ENCODE measurements around the gene PSG1. TPM values are rescaled to one million over a fixed set of nuclear protein-coding genes. Genes with fewer than 3 reads are reported as not detected.
"Not testable (repeated sequence)": the region's sequence is repeated elsewhere in the genome, so short reads cannot be mapped to it uniquely, and the experiment has no call there.

The PSG1 gene
- total and polyA plus RNA-seq, 4 donors: 0.33 to 0.61 TPM; not detected in 2

DNA sequence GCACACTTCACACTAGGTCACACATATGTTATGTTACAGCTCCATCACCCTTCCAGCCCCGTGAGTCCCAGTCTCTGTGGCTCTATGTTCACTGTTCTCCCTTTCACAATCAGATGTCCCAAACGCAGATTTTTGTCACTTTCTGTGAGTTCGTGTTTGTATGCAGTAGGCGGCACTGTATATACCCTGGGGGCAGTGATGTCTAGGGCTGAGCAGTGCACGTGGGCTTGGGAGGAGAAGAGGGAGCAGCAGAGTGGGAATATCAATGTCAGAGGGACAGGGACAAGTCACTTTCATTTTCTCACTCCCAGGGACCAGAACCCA, 22.0 kb downstream of the PSG1 start:
- no peak overlapping the region for H3K4me3 ChIP-seq (ENCODE audit: low read depth, low read length)
- H3K27ac ChIP-seq (ENCODE audit: low read depth, low read length): no peak overlapping the region
- no peak for DNase-seq (ENCODE audit: low read depth in 4 of 6, low spot score in 6 of 6)
- H3K4me1 ChIP-seq (ENCODE audit: control insufficient read depth, insufficient read depth, low read length): no peaks in the 10 kb centered on the region
- no peaks in the 10 kb centered on the region for H3K36me3 ChIP-seq (ENCODE audit: control insufficient read depth, insufficient read depth, low read length)
- 82% methylated on average over 5 of the region's 5 CpGs for WGBS (ENCODE audit: insufficient coverage)
- H3K27me3 ChIP-seq (ENCODE audit: control insufficient read depth, insufficient read depth, low read length): no peaks in the 10 kb centered on the region
- H3K9me3 ChIP-seq (ENCODE audit: control insufficient read depth, insufficient read depth, low read length): no peaks in the 10 kb centered on the region

DNA sequence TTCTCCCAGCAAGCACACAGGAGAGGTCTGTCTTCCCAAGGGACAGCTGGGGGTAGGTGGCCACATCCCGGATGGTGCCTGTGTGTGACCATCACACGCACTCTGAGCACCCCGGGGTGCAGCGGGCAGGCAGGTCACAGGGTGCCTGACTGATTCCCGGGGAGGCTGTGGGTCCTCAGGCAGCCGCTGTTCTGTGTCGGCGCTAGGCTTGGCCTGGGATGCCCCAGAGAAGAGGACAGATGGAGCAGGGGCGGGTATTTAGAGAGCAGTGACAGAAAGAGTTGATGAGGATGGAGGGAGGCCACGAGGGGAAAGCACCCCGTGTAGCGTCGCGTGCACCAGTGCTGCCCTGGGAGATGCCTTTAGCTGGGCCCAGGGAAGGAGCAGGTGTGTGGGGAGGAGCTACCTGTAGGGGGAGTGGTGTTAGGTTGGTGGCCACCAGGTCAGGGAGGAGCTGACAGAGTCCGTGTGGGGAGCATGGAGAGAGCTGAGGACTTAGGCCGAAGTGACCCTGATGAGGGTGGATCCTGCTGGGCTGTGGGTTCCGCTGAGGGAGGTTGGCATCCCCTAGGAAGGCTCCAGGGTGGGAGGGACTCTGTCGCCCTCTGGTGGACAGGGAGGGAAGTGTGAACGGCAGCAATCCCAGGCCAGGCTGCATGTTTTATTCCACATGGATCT, 22.5 kb downstream of the PSG1 start:
- H3K9me3 ChIP-seq (ENCODE audit: control insufficient read depth, insufficient read depth, low read length); H3K4me1 ChIP-seq (ENCODE audit: control insufficient read depth, insufficient read depth, low read length); H3K27ac ChIP-seq (ENCODE audit: low read depth, low read length); H3K36me3 ChIP-seq (ENCODE audit: control insufficient read depth, insufficient read depth, low read length); DNase-seq (ENCODE audit: low read depth in 4 of 6, low spot score in 6 of 6); H3K4me3 ChIP-seq (ENCODE audit: low read depth, low read length); H3K27me3 ChIP-seq (ENCODE audit: control insufficient read depth, insufficient read depth, low read length): not testable (repeated sequence)
- WGBS (ENCODE audit: insufficient coverage): 89% methylated on average over 12 of the region's 19 CpGs

DNA sequence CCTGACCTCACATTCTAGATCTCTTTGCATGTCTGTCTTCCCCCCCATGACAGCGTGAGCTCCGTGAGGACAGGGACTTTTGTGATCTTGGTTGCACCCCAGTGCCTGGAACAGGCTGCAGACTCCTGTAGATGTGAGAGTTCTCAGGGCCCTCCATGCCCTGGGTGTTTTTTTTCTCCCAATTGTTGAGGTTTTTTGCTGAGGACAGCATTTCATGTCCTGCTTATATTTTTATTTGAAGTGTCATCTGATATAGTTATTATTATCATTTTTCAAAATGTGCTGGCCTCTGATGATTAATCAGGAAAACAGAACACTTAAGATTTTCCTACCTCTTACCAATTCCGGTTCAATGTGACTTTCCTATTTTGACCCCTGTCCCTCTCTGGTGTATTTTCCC, 24.8 kb downstream of the PSG1 start:
- H3K36me3 ChIP-seq (ENCODE audit: control insufficient read depth, insufficient read depth, low read length); H3K4me3 ChIP-seq (ENCODE audit: low read depth, low read length); DNase-seq (ENCODE audit: low read depth in 4 of 6, low spot score in 6 of 6); H3K27me3 ChIP-seq (ENCODE audit: control insufficient read depth, insufficient read depth, low read length); H3K4me1 ChIP-seq (ENCODE audit: control insufficient read depth, insufficient read depth, low read length); H3K27ac ChIP-seq (ENCODE audit: low read depth, low read length); H3K9me3 ChIP-seq (ENCODE audit: control insufficient read depth, insufficient read depth, low read length): not testable (repeated sequence)
- WGBS (ENCODE audit: insufficient coverage): 100% methylated on average over 1 of the region's 3 CpGs

DNA sequence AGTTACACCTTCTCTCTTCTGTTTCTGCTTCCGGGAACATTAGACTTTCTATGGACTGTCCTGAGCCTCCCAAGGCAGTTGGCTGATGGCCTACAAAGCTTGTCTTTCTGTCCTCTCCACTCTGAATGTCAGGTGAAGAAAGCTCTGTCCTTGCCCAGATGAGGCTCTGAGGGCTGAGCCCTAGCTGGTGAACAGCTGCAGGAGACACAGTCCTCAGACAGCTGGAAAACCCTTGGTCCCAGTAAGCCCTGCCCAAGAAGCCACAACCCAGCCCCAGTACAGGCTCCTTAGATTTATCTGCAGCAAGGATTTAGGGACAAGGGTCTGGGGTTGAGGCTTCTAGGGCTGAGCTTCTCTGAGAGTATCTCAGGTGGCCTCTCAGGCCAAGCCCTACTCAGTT, 26.3 kb downstream of the PSG1 start:
- not testable (repeated sequence) for H3K36me3 ChIP-seq (ENCODE audit: control insufficient read depth, insufficient read depth, low read length); H3K4me1 ChIP-seq (ENCODE audit: control insufficient read depth, insufficient read depth, low read length); H3K27me3 ChIP-seq (ENCODE audit: control insufficient read depth, insufficient read depth, low read length); H3K27ac ChIP-seq (ENCODE audit: low read depth, low read length); H3K9me3 ChIP-seq (ENCODE audit: control insufficient read depth, insufficient read depth, low read length); DNase-seq (ENCODE audit: low read depth in 4 of 6, low spot score in 6 of 6); H3K4me3 ChIP-seq (ENCODE audit: low read depth, low read length)
- WGBS (ENCODE audit: insufficient coverage): 60% methylated on average over 1 of the region's 1 CpG

DNA sequence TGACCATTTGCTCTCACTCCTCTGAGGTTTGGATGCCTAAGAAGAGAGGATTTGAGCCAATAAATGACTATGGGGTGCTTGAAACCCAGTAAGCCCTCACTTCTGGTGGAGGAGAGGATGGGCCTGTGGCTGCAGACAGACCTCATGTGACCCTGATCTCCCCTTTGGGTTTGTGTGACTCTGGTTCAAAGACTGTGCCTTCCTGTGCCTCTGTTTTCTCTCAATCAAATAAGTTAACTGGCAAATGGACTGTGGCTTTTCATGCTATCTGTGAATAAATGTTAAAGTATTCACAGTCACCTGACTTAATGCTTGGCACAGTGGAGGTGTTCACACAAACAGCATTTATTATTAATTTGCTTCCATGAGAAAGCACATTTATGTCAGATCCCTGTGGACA, 26.7 kb downstream of the PSG1 start:
- not testable (repeated sequence) for H3K27me3 ChIP-seq (ENCODE audit: control insufficient read depth, insufficient read depth, low read length); H3K27ac ChIP-seq (ENCODE audit: low read depth, low read length); H3K36me3 ChIP-seq (ENCODE audit: control insufficient read depth, insufficient read depth, low read length); H3K4me3 ChIP-seq (ENCODE audit: low read depth, low read length); DNase-seq (ENCODE audit: low read depth in 4 of 6, low spot score in 6 of 6); H3K9me3 ChIP-seq (ENCODE audit: control insufficient read depth, insufficient read depth, low read length); H3K4me1 ChIP-seq (ENCODE audit: control insufficient read depth, insufficient read depth, low read length)

DNA sequence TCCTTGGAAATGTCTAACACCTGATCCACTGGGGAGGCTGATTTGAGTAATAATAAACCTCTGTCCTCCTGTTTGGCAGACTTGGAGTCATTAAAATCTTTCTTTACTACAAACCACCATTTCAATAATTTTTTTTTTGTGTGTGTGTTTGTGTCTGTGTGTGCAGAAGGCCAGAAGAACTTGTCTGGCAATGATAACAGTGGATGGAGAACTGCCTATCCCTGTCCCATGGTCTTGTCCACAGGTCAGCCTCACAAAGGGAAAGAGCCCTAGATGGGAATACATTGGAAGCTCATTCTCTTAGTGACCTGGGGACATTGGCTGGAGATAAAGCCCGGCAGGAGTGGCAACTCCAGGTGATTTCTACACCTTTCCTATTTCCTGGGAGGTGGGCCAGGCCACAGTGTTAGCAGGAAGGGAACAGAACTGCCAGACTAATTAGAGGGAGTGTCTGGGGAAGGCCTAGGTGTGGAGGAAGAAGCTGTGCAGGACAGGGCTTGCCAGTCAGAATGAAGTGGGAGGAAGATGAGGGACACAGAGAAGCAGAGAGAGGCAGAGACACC, 27.7 kb downstream of the PSG1 start:
- not testable (repeated sequence) for H3K9me3 ChIP-seq (ENCODE audit: control insufficient read depth, insufficient read depth, low read length); DNase-seq (ENCODE audit: low read depth in 4 of 6, low spot score in 6 of 6); H3K36me3 ChIP-seq (ENCODE audit: control insufficient read depth, insufficient read depth, low read length); H3K4me3 ChIP-seq (ENCODE audit: low read depth, low read length); H3K27ac ChIP-seq (ENCODE audit: low read depth, low read length); H3K27me3 ChIP-seq (ENCODE audit: control insufficient read depth, insufficient read depth, low read length); H3K4me1 ChIP-seq (ENCODE audit: control insufficient read depth, insufficient read depth, low read length)
- WGBS (ENCODE audit: insufficient coverage): 50% methylated on average over 1 of the region's 1 CpG

DNA sequence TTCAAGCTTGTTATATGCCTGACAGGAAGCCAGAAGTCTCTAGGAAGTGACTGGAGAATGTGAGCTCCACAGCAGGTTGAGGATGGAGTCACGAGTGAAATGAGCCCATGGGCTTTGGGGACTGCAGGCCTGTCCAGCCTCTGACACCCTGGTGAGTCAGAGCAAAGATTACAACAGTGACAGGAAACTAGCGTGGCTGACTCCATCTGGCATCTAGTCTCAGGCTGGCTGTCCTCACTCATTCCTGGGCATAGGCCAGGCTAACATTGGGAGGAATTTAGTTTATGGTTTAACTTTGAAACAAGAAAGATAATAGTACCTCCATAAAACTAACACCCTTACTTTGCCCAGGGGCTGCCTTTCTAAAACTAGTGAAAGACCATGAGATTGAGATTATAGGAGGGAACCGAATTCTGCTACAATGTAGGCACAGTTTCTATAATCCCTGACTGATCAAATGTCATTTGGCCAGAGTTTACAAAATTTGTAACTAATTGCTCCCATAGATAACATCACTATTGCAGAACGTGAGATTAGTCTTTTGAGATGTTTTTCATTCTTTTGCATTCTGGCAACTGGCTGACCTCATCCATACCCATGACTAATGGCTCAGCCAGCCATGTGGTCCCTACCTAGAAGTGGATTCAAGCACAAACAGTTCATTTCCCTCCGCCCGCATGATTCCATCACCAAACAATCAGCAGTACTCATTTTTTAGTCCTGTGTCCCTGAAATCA, 28.4 kb downstream of the PSG1 start:
- Histone ChIP-seq H3K4me3 (ENCODE audit: low read depth, low read length) (no peak overlapping the region), H3K27ac (ENCODE audit: low read depth, low read length) (no peak overlapping the region), H3K4me1 (ENCODE audit: control insufficient read depth, insufficient read depth, low read length) (no peaks in the 10 kb centered on the region), H3K9me3 (ENCODE audit: control insufficient read depth, insufficient read depth, low read length) (no peaks in the 10 kb centered on the region), H3K36me3 (ENCODE audit: control insufficient read depth, insufficient read depth, low read length) (no peaks in the 10 kb centered on the region), H3K27me3 (ENCODE audit: control insufficient read depth, insufficient read depth, low read length) (no peaks in the 10 kb centered on the region)
- WGBS (ENCODE audit: insufficient coverage): 42% methylated on average over 3 of the region's 6 CpGs
- DNase-seq (ENCODE audit: low read depth in 4 of 6, low spot score in 6 of 6): no peak

DNA sequence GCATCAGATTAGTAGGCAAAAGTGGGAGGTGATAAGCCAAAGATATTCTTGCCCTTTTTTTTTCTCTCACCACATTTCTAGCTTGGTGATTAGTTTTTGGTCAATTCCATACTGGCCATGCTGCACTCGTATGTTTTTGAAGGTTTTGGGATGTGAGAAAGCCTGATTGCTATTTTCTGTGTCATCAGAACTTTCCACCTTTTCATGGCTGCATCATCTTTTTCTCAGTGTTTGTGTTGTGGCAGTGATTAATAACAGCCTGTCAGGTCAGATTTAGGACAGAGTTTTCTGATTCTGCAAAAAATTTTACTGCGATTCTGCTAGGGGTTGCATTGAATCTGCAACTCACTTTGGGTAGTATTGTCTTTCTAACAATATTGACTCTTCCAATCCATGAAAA, 32.9 kb downstream of the PSG1 start:
- no peak for DNase-seq (ENCODE audit: low read depth in 4 of 6, low spot score in 6 of 6)
- no CpG with 5 or more reads among the region's 2 CpGs for WGBS (ENCODE audit: insufficient coverage)
- Histone ChIP-seq H3K9me3 (ENCODE audit: control insufficient read depth, insufficient read depth, low read length) (no peaks in the 10 kb centered on the region), H3K4me3 (ENCODE audit: low read depth, low read length) (no peak overlapping the region), H3K4me1 (ENCODE audit: control insufficient read depth, insufficient read depth, low read length) (no peaks in the 10 kb centered on the region), H3K27me3 (ENCODE audit: control insufficient read depth, insufficient read depth, low read length) (no peaks in the 10 kb centered on the region), H3K36me3 (ENCODE audit: control insufficient read depth, insufficient read depth, low read length) (no peaks in the 10 kb centered on the region), H3K27ac (ENCODE audit: low read depth, low read length) (no peak overlapping the region)

DNA sequence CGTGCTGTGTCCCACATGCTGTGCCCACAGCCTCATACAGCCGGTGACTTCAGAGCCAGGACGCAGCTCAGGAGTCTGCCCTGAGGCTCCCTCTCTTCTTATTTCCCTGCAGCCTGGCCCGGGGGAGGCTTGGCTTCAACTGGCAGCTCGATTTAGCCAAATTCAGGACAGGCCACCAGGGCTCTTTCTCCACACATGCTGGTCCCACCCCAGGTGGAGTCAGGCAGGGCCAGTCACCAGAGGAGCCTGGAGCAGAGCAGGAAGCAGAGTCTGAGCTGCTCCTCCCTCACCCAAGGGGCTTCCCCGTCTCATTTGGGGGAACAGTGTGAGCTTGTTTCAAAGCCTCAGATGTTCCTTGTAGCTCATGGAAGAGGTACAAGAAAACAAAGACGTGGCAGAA, 35.9 kb downstream of the PSG1 start:
- not testable (repeated sequence) for H3K36me3 ChIP-seq (ENCODE audit: control insufficient read depth, insufficient read depth, low read length); H3K9me3 ChIP-seq (ENCODE audit: control insufficient read depth, insufficient read depth, low read length); H3K27me3 ChIP-seq (ENCODE audit: control insufficient read depth, insufficient read depth, low read length); H3K27ac ChIP-seq (ENCODE audit: low read depth, low read length); H3K4me1 ChIP-seq (ENCODE audit: control insufficient read depth, insufficient read depth, low read length); DNase-seq (ENCODE audit: low read depth in 4 of 6, low spot score in 6 of 6); H3K4me3 ChIP-seq (ENCODE audit: low read depth, low read length)
- WGBS (ENCODE audit: insufficient coverage): 44% methylated on average over 5 of the region's 7 CpGs

DNA sequence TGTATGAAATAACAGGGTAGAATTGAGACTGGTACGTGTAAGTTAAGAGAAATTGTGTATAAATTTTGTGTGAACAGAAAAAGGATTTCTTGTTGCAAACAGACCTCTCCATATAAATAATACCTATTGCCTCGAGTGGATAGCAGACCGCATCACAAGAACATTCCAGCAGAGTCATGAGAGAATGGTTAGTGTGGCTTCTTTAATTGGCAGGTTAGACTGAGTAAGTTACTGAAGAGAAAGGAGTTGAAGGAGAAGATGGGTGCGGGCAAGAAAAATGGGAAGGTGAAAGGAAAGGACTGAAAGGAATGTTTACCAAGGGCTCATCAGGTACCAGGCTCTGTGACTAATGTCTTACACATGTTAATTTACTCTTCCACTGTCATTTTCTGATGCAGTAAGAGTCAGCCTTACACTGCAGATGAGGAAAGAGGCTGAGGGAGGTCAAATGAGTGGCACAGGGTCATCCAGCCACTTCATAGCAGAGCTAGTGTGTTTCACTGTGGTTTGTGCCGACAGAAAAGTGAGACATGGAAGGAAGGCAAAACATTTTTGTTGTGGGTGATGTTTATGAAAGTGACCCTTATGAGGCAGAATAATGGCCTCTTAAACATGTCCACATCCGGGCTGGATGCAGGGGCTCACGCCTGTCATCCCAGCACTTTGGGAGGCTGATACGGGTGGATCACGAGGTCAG, 46.6 kb downstream of the PSG1 start:
- H3K27me3 ChIP-seq (ENCODE audit: control insufficient read depth, insufficient read depth, low read length); H3K4me1 ChIP-seq (ENCODE audit: control insufficient read depth, insufficient read depth, low read length); H3K9me3 ChIP-seq (ENCODE audit: control insufficient read depth, insufficient read depth, low read length); H3K4me3 ChIP-seq (ENCODE audit: low read depth, low read length); H3K27ac ChIP-seq (ENCODE audit: low read depth, low read length); H3K36me3 ChIP-seq (ENCODE audit: control insufficient read depth, insufficient read depth, low read length); DNase-seq (ENCODE audit: low read depth in 4 of 6, low spot score in 6 of 6): not testable (repeated sequence)
- 96% methylated on average over 5 of the region's 9 CpGs for WGBS (ENCODE audit: insufficient coverage)

Data from spinal cord (tissue), 10 donors.